ENCODE data around the gene SCP2.
A peak's percentile ranks its signal among the peaks of the same experiment; 100 is the strongest.

SCP2 gene, protein sequence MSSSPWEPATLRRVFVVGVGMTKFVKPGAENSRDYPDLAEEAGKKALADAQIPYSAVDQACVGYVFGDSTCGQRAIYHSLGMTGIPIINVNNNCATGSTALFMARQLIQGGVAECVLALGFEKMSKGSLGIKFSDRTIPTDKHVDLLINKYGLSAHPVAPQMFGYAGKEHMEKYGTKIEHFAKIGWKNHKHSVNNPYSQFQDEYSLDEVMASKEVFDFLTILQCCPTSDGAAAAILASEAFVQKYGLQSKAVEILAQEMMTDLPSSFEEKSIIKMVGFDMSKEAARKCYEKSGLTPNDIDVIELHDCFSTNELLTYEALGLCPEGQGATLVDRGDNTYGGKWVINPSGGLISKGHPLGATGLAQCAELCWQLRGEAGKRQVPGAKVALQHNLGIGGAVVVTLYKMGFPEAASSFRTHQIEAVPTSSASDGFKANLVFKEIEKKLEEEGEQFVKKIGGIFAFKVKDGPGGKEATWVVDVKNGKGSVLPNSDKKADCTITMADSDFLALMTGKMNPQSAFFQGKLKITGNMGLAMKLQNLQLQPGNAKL

GRCh38 chr1:52927212-52928014 lies at the start of gene SCP2:
Gene SCP2, plus strand, starts transcription at chr1:52927276. Its CDS starts 121 bp downstream, at chr1:52927397.
- DNase-seq (ENCODE audit: low spot score) = peak; percentile 78

DNA sequence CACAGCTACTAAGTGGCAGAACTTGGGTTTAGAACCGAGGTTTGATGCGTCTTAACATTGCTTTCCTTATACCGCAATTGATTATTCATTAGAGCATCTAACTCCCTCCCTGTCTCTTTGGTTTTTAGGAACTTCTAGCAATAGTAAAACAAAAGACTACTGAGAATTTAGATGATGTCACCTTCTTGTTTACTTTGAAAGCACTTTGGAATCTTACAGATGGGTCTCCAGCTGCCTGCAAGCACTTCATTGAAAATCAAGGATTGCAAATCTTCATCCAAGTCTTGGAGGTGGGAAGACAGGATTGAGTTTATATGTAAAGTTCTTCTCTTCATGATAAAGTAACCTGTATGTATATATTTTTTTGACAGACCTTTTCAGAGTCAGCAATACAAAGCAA lies 49.5 kb upstream of the SCP2 start:
- DNase-seq (ENCODE audit: low spot score) = no peak

GRCh38 chr1:52880206-52880605 lies 46.9 kb upstream of the SCP2 start:
- DNase-seq (ENCODE audit: low spot score) = no peak

- no peak for DNase-seq (ENCODE audit: low spot score)
Measured at GRCh38 chr1:52887483-52887882, 39.6 kb upstream of the SCP2 start.

GRCh38 chr1:52892424-52893215 lies 34.5 kb upstream of the SCP2 start:
- DNase-seq (ENCODE audit: low spot score) = no peak

DNA sequence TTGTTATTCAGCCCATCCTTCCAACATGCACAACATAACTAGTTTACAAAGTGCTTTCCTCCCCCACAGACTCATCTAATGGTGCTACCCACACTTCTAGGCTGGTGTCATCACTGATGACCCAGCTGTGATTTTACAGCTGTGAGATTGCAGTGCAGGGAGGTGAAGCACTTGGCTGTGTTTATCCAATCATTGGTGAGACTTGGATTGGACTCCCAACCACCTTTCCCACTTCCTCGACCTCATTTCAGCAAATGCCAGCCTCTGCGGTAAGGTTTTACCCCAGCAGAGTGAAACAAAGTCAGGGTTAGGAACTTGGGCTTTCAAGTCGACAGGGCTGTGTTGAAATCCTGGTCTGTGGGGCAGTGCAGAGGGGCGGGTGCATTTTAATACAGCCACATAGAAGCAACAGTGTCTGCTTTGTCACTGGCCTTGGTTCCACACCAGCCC lies 27.6 kb upstream of the SCP2 start:
- no peak for DNase-seq (ENCODE audit: low spot score)

GRCh38 chr1:52900402-52900801 lies 26.7 kb upstream of the SCP2 start:
- no peak for DNase-seq (ENCODE audit: low spot score)

DNA sequence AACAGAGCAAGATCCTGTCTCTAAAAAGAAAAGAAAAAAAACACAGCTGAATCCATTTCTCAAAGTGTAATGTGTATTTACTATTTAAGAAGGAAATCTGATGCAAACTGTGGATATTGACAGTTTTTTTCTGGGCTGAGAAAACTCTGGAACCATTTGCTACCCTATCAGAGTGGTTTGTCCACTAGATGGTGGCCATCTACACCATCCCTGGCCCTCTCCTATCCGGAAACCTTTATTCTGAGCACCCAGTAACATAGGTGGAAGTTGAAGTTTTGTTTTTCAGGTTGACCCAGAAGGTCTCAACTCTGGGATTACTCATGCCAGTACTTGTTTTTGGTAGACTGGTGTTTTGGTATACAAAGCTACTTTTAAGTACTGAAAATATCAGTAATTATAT lies 25.7 kb upstream of the SCP2 start:
- DNase-seq (ENCODE audit: low spot score) = no peak

DNA sequence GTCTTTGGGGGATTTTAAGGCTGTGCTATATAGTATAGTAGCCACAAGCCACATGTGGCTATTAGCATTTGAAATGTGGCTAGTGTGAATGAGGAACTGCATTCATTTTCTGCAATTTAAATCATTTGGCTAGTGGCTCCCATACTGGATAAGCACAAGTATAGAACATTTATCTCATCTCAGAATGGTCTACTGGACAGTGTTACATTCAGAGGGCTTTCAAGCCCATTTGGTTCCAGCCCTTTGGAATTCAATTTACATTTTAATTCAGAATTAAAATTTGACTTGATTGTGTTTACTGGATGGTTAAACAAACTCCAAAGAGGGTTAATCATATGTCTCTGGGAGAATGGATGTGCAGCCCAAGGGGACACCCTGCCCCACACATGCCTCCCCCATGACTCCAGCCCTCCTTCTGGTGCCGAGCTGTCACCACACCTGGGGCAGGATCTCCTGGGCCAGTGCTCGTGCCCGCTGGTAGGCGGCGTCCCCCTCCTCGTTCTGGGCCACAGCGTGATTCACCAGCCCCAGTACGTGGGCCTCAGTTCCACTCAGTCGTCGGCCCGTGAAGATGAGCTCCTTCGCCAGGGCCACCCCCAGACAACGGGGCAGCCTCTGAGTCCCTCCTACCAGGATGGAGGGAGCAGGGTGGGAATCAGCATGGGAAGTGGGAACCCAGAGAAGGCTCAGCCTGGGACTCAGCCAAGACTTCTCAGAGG lies 22.7 kb upstream of the SCP2 start:
- DNase-seq (ENCODE audit: low spot score) = no peak

DNA sequence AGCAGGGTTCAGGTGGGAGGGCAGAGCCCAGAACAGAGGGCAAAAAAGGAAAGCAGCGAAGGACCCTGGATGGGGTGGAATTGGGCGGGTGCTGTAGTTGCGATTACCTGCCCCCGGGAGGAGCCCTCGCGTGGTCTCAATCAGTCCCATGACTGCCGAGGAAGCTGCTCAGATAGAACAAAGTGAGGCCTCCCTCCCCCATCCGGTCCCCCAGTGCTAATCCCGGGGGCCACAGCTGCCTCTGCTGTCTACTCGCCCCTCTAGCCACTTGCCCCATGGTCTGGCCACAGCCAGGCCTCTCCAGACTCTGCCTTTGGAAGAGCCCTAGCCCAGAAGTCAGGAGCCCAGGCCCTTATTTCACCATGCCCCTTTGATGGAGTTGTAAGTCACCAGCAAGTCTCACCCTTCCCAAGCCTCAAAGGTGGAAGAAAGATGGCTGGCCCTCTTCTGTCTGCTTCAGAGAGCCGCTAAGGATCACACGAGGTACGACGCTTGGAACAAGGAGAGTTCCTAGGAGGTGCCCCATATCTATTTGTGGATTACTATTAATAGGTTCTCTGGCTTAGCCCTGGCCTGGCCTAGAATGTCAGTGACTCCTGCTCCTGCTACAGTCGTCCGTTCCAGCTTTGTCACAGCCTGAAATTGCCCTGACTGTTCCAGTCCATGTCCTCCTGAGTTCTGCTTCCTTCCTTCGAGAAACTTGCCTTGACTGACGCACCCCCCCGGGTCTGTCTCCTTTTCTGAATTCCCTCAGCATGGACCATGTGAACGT lies 22.0 kb upstream of the SCP2 start:
- no peak for DNase-seq (ENCODE audit: low spot score)

GRCh38 chr1:52906135-52906603 lies 20.9 kb upstream of the SCP2 start:
- no peak for DNase-seq (ENCODE audit: low spot score)

- DNase-seq (ENCODE audit: low spot score) = no peak
Measured at GRCh38 chr1:52907068-52907811, 19.8 kb upstream of the SCP2 start.

DNA sequence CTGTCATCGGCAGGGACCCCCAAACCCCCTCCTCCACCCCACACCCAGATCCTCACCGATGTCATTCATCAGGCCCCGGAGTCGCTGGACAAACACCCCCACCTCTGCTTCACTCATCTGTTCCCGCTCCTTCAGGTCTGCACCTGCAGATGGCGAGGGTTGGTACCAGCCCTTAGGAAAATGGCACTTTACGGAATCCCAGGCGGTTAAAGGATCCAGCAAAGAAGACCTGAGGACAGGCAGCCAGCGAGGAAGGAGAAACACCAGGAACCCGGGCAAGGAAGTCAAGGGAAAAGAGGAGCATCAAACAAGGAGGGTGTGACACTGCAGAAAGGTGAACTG lies 19.3 kb upstream of the SCP2 start:
- no peak for DNase-seq (ENCODE audit: low spot score)

- no peak for DNase-seq (ENCODE audit: low spot score)
Measured at GRCh38 chr1:52911541-52911940, 15.5 kb upstream of the SCP2 start.

DNA sequence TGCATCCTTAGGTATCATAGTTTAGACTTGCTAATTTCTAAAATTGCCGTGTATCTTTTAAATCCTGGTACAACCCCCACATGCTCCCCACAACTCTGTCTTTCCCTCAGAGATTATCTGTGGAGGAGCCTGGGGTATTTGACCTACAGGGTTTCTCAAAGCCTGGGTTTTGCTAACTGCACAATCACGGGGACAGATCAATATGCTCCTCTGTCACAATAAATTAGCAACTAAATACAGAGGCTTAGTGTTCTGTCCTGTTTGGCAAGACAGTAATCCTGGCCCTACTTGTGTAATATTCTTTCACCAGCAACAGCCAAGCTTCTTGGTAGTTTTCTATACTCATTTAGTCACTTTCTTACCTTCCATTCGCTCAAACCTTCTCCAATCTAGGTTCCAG lies 14.1 kb upstream of the SCP2 start:
- DNase-seq (ENCODE audit: low spot score) = no peak

DNA sequence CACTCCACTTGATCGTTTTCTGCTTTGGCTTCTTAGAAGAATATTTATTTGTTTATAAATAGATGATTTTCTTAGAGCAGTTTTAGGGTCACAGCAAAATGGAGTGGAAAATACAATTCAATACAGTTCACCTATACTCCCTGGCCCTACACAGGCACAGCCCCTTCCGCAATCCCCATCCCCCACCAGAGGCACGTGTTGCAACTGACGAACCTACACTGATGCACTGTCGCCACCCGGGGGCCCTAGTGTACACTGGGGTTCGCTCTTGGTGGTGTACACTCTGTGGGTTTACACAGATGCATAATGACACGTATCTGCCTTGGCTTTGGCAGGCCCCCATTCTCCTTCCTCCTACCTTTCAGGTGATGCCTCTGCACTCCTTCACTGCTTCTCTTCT lies 13.5 kb upstream of the SCP2 start:
- DNase-seq (ENCODE audit: low spot score) = no peak

- DNase-seq (ENCODE audit: low spot score) = no peak
Measured at GRCh38 chr1:52914463-52914862, 12.6 kb upstream of the SCP2 start.

- no peak for DNase-seq (ENCODE audit: low spot score)
Measured at GRCh38 chr1:52915211-52915854, 11.7 kb upstream of the SCP2 start.

- DNase-seq (ENCODE audit: low spot score) = no peak
Measured at GRCh38 chr1:52915855-52916220, 11.2 kb upstream of the SCP2 start.

Measured in CD4-positive, alpha-beta T cell treated with Interleukin-15 for 4 hours (primary cell).